Measurements from ENCODE around the gene KIAA0232. TPM values are rescaled to one million over a fixed set of nuclear protein-coding genes. Genes with fewer than 3 reads are reported as not detected.

Gene KIAA0232
- polyA plus RNA-seq, 1 donor from 2014 or later = 57.6 TPM

DNA sequence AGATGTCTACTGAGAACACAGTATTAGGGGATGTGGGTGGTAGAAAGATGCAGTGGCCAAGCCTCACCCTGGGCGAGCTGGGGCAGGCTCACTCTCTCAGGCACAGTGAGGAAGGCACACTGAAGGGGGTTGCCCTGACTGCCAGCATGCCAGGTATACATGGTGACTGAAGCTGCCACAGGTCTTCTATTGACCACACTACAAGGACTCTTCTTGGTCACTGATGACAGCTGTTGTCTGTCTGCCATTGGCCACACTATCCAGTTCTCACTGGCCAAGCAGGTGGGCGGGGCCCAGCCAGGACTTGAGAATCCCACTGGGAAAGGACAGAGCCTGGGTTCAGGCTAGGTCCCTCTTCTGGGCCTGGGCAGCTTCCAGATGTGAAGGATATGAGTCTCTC, 87.4 kb downstream of the KIAA0232 start:
- Histone ChIP-seq H2AFZ (ENCODE audit: low read depth, low read length) (no peak overlapping the region), H3F3A (ENCODE audit: insufficient read depth, low read length, poor library complexity, severe bottlenecking) (no peaks in the 10 kb centered on the region), H3K36me3 (ENCODE audit: insufficient read depth, low read length) (peaks cover 7% of the 10 kb centered on the region), H3K4me3 (ENCODE audit: low read length) (no peak overlapping the region), H3K9me3 (ENCODE audit: low read length) (no peaks in the 10 kb centered on the region), H3K9me2 (ENCODE audit: insufficient read depth, low read length) (no peaks in the 10 kb centered on the region), H3K27ac (ENCODE audit: low read length) (no peak overlapping the region), H3K27me3 (ENCODE audit: insufficient read depth, low read depth, low read length) (no peaks in the 10 kb centered on the region), H4K20me1 (ENCODE audit: insufficient read depth) (no peaks in the 10 kb centered on the region), H3K9ac (ENCODE audit: low read length) (no peak overlapping the region), H3K79me2 (replicated peaks; ENCODE audit: insufficient read depth, low read length) (no peaks in the 10 kb centered on the region), H3K4me2 (ENCODE audit: low read length) (no peak overlapping the region)
- TF ChIP-seq TAF1 (IDR thresholded peaks at IDR 0.05; ENCODE audit: low read depth) (no peak), EP300 (conservative IDR thresholded peaks at IDR 0.05; ENCODE audit: poor library complexity, severe bottlenecking) (no peak), RAD21 (conservative IDR thresholded peaks at IDR 0.05) (no peak), EZH2 (IDR thresholded peaks at IDR 0.05; ENCODE audit: borderline replicate concordance, insufficient read depth, low read length, poor library complexity, severe bottlenecking) (no peak), MXI1 (conservative IDR thresholded peaks at IDR 0.05; ENCODE audit: poor library complexity, severe bottlenecking) (no peak), SMC3 (conservative IDR thresholded peaks at IDR 0.05; ENCODE audit: poor library complexity) (no peak), POLR2AphosphoS5 (IDR thresholded peaks at IDR 0.05) (no peak)
- TF ChIP-seq, protein P1, sequence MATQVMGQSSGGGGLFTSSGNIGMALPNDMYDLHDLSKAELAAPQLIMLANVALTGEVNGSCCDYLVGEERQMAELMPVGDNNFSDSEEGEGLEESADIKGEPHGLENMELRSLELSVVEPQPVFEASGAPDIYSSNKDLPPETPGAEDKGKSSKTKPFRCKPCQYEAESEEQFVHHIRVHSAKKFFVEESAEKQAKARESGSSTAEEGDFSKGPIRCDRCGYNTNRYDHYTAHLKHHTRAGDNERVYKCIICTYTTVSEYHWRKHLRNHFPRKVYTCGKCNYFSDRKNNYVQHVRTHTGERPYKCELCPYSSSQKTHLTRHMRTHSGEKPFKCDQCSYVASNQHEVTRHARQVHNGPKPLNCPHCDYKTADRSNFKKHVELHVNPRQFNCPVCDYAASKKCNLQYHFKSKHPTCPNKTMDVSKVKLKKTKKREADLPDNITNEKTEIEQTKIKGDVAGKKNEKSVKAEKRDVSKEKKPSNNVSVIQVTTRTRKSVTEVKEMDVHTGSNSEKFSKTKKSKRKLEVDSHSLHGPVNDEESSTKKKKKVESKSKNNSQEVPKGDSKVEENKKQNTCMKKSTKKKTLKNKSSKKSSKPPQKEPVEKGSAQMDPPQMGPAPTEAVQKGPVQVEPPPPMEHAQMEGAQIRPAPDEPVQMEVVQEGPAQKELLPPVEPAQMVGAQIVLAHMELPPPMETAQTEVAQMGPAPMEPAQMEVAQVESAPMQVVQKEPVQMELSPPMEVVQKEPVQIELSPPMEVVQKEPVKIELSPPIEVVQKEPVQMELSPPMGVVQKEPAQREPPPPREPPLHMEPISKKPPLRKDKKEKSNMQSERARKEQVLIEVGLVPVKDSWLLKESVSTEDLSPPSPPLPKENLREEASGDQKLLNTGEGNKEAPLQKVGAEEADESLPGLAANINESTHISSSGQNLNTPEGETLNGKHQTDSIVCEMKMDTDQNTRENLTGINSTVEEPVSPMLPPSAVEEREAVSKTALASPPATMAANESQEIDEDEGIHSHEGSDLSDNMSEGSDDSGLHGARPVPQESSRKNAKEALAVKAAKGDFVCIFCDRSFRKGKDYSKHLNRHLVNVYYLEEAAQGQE (IDR thresholded peaks at IDR 0.05; ENCODE audit: borderline replicate concordance) = no peak
- TF ChIP-seq, protein P2, sequence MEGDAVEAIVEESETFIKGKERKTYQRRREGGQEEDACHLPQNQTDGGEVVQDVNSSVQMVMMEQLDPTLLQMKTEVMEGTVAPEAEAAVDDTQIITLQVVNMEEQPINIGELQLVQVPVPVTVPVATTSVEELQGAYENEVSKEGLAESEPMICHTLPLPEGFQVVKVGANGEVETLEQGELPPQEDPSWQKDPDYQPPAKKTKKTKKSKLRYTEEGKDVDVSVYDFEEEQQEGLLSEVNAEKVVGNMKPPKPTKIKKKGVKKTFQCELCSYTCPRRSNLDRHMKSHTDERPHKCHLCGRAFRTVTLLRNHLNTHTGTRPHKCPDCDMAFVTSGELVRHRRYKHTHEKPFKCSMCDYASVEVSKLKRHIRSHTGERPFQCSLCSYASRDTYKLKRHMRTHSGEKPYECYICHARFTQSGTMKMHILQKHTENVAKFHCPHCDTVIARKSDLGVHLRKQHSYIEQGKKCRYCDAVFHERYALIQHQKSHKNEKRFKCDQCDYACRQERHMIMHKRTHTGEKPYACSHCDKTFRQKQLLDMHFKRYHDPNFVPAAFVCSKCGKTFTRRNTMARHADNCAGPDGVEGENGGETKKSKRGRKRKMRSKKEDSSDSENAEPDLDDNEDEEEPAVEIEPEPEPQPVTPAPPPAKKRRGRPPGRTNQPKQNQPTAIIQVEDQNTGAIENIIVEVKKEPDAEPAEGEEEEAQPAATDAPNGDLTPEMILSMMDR (IDR thresholded peaks at IDR 0.05; ENCODE audit: poor library complexity, severe bottlenecking) = no peak

DNA sequence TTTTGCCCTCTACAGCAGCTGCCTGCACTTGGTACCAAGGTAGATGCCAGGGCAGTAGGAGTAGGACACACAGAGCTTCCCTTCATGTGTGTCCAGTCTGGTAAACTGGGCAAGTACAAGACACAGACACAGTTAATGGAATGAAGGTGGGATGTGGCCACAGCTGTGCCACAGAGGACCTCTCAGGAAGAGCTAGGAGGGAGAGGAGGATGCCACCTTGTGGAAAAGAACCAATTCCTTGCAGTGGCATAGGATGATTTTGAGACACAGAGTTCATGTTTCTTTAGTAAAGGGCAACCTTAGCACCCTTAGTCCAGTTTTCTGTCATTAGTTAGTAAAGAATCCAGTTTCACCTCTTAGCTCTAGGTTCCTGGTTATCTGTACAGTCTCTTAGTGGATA, 90.8 kb downstream of the KIAA0232 start:
- no peak overlapping the region for H3K4me2 ChIP-seq (ENCODE audit: low read length)
- no peaks in the 10 kb centered on the region for H4K20me1 ChIP-seq (ENCODE audit: insufficient read depth)
- H3K9ac ChIP-seq (ENCODE audit: low read length) = no peak overlapping the region
- H3F3A ChIP-seq (ENCODE audit: insufficient read depth, low read length, poor library complexity, severe bottlenecking) = no peaks in the 10 kb centered on the region
- TF ChIP-seq, protein P1 (IDR thresholded peaks at IDR 0.05; ENCODE audit: borderline replicate concordance) = no peak
- TF ChIP-seq EP300 (conservative IDR thresholded peaks at IDR 0.05; ENCODE audit: poor library complexity, severe bottlenecking) (no peak), TAF1 (IDR thresholded peaks at IDR 0.05; ENCODE audit: low read depth) (no peak), EZH2 (IDR thresholded peaks at IDR 0.05; ENCODE audit: borderline replicate concordance, insufficient read depth, low read length, poor library complexity, severe bottlenecking) (no peak), POLR2AphosphoS5 (IDR thresholded peaks at IDR 0.05) (no peak), SMC3 (conservative IDR thresholded peaks at IDR 0.05; ENCODE audit: poor library complexity) (no peak), RAD21 (conservative IDR thresholded peaks at IDR 0.05) (no peak), MXI1 (conservative IDR thresholded peaks at IDR 0.05; ENCODE audit: poor library complexity, severe bottlenecking) (no peak)
- TF ChIP-seq, protein P2 (IDR thresholded peaks at IDR 0.05; ENCODE audit: poor library complexity, severe bottlenecking) = no peak
- H3K36me3 ChIP-seq (ENCODE audit: insufficient read depth, low read length) = no peaks in the 10 kb centered on the region
- H2AFZ ChIP-seq (ENCODE audit: low read depth, low read length) = no peak overlapping the region
- no peaks in the 10 kb centered on the region for H3K79me2 ChIP-seq (replicated peaks; ENCODE audit: insufficient read depth, low read length)
- no peak overlapping the region for H3K4me3 ChIP-seq (ENCODE audit: low read length)
- no peaks in the 10 kb centered on the region for H3K9me3 ChIP-seq (ENCODE audit: low read length)
- no peaks in the 10 kb centered on the region for H3K9me2 ChIP-seq (ENCODE audit: insufficient read depth, low read length)
- no peak overlapping the region for H3K27ac ChIP-seq (ENCODE audit: low read length)
- H3K27me3 ChIP-seq (ENCODE audit: insufficient read depth, low read depth, low read length) = no peaks in the 10 kb centered on the region

Data from neural cell (in vitro differentiated cells).